ENCODE results near the gene MLPH. TPM values are rescaled to one million over a fixed set of nuclear protein-coding genes. Genes with fewer than 3 reads are reported as not detected.

Gene MLPH
- polyA plus RNA-seq, 1 of the 3 experiments (the other 2 are of a cell fraction): 93.6 TPM

DNA sequence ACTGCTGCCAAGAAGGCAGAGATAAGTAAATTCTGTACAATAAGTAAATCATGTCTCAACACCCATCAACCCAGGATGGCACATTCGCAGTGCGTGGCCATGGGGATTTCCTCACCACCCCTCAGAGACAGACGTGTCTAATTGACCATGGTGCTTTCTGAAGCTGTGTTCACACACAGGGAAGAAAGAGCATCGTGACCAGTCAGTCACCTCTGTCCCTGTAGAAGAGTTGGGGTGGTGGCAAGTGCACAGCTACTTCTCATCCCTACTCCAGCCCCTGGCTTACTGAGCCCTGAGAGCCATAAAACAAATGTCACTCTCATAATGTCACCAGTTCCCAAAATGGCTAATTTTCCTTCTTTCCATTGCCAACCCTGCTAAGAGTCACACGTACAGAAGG is 31.3 kb upstream of the MLPH start:
- WGBS (ENCODE audit: low lambda C conversion rate): 91% methylated on average over 5 of the region's 5 CpGs
- CTCF ChIA-PET: interaction anchor here (0.5 to 1.2 kb wide), 3 partner anchors 19 to 534 kb away, joined by 3 read pairs; no protein-coding TSS in a partner anchor
- Histone ChIP-seq H3K9ac (no peak overlapping the region), H3K9me3 (no peaks in the 10 kb centered on the region), H4K20me1 (ENCODE audit: insufficient read depth) (no peaks in the 10 kb centered on the region), H3K4me1 (ENCODE audit: control insufficient read depth in 1 of 2, insufficient read depth in 2 of 2, low read depth in 1 of 2, low read length in 1 of 2) (peaks cover 0 to 20% of the 10 kb centered on the region in 2 experiments; a peak in 1 of 4 replicates), H3K4me2 (no peak overlapping the region), H3K79me2 (ENCODE audit: insufficient read depth) (no peaks in the 10 kb centered on the region), H3K9me2 (no peaks in the 10 kb centered on the region), H3K27me3 (ENCODE audit: insufficient read depth) (no peaks in the 10 kb centered on the region), H3K4me3 (ENCODE audit: low read depth in 2 of 2, low read length in 1 of 2) (no peak overlapping the region), H2AFZ (ENCODE audit: low read depth) (no peak overlapping the region), H3K36me3 (replicated peaks in 1 of 2; ENCODE audit: control insufficient read depth in 1 of 2, insufficient read depth in 2 of 2, low read length in 1 of 2) (no peaks in the 10 kb centered on the region), H3K27ac (ENCODE audit: low read depth in 2 of 2, low read length in 1 of 2) (peak overlapping the region in 1 of 2 experiments; percentile 41; a peak in 1 of 4 replicates), H3F3A (replicated peaks; ENCODE audit: insufficient read depth) (peaks cover 5% of the 10 kb centered on the region)
- POLR2A ChIA-PET: no interaction called here
- no peak for DNase-seq
- TF ChIP-seq CHD2 (IDR thresholded peaks at IDR 0.05; ENCODE audit: low read length, partially characterized antibody) (no peak), MAX (IDR thresholded peaks at IDR 0.05; ENCODE audit: low read depth) (no peak), FOSL2 (IDR thresholded peaks at IDR 0.05; ENCODE audit: borderline replicate concordance, low read depth) (no peak), RCOR1 (IDR thresholded peaks at IDR 0.05; ENCODE audit: low read length) (no peak)

- H3K27me3 ChIP-seq (ENCODE audit: insufficient read depth): no peaks in the 10 kb centered on the region
- TF ChIP-seq TEAD4 (IDR thresholded peaks at IDR 0.05; ENCODE audit: borderline replicate concordance, insufficient read depth) (no peak), MEF2A (IDR thresholded peaks at IDR 0.05; ENCODE audit: borderline replicate concordance, low read depth) (peak; percentile 58; the same call in 1 of the 2 replicates), RCOR1 (IDR thresholded peaks at IDR 0.05; ENCODE audit: low read length) (no peak)
- no peak overlapping the region for H3K4me2 ChIP-seq
- no peak overlapping the region for H2AFZ ChIP-seq (ENCODE audit: low read depth)
- H3K36me3 ChIP-seq (replicated peaks in 1 of 2; ENCODE audit: control insufficient read depth in 1 of 2, insufficient read depth in 2 of 2, low read length in 1 of 2): no peaks in the 10 kb centered on the region
- DNase-seq: no peak
- ChIA-PET CTCF (interaction anchor here (0.5 to 1.2 kb wide), 3 partner anchors 19 to 534 kb away, joined by 3 read pairs; no protein-coding TSS in a partner anchor), POLR2A (no interaction called here)
- peak overlapping the region in 1 of 2 experiments; percentile 41; a peak in 2 of 4 replicates for H3K27ac ChIP-seq (ENCODE audit: low read depth in 2 of 2, low read length in 1 of 2)
- H3K4me1 ChIP-seq (ENCODE audit: control insufficient read depth in 1 of 2, insufficient read depth in 2 of 2, low read depth in 1 of 2, low read length in 1 of 2): peaks cover 0 to 16% of the 10 kb centered on the region in 2 experiments; a peak in 1 of 4 replicates
- H3K9ac ChIP-seq: no peak overlapping the region
- no peak overlapping the region for H3K4me3 ChIP-seq (ENCODE audit: low read depth in 2 of 2, low read length in 1 of 2)
- H3K9me2 ChIP-seq: no peaks in the 10 kb centered on the region
- no peaks in the 10 kb centered on the region for H3K9me3 ChIP-seq
- no peaks in the 10 kb centered on the region for H3K79me2 ChIP-seq (ENCODE audit: insufficient read depth)
- H3F3A ChIP-seq (replicated peaks; ENCODE audit: insufficient read depth): peaks cover 5% of the 10 kb centered on the region
- no peaks in the 10 kb centered on the region for H4K20me1 ChIP-seq (ENCODE audit: insufficient read depth)
- 83% methylated on average over 8 of the region's 11 CpGs for WGBS (ENCODE audit: low lambda C conversion rate)
Observed at GRCh38 chr2:237456200-237456843, 30.7 kb upstream of the MLPH start.

DNA sequence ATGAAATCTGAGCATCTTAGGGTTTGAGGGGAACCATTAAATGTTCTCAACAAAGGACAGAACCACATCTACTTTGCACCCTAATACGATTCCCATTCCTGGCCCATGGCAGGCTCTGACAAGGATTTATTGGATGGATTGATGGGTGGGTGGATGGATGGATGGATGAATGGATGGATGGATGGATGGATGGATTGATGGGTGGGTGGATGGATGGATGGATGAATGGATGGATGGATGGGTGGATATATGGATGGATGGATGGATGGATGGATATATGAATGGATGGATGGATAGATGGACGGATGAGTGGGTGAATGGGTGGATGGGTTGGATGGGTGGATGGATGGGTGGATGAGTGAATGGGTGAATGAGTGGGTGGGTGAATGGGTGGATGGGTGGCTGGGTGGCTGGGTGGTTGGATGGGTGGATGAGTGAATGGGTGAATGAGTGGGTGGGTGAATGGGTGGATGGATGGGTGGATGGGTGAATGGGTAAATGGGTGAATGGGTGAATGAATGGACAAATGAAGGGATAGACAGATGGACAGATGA is 29.6 kb upstream of the MLPH start:
- 74% methylated on average over 2 of the region's 2 CpGs for whole genome bisulfite sequencing (ENCODE audit: low lambda C conversion rate)
- Histone ChIP-seq H3K9me2 (no peaks in the 10 kb centered on the region), H3K4me1 (ENCODE audit: control insufficient read depth in 1 of 2, insufficient read depth in 2 of 2, low read depth in 1 of 2, low read length in 1 of 2) (peaks cover 0 to 4% of the 10 kb centered on the region in 2 experiments; a peak in 1 of 4 replicates), H2AFZ (ENCODE audit: low read depth) (no peak overlapping the region), H3K36me3 (replicated peaks in 1 of 2; ENCODE audit: control insufficient read depth in 1 of 2, insufficient read depth in 2 of 2, low read length in 1 of 2) (no peaks in the 10 kb centered on the region), H3F3A (replicated peaks; ENCODE audit: insufficient read depth) (peaks cover 5% of the 10 kb centered on the region), H3K27me3 (ENCODE audit: insufficient read depth) (no peaks in the 10 kb centered on the region), H3K4me2 (no peak overlapping the region), H3K9me3 (no peaks in the 10 kb centered on the region), H3K79me2 (ENCODE audit: insufficient read depth) (no peaks in the 10 kb centered on the region), H3K27ac (ENCODE audit: low read depth in 2 of 2, low read length in 1 of 2) (peak overlapping the region in 1 of 2 experiments; percentile 41; a peak in 1 of 4 replicates), H3K4me3 (ENCODE audit: low read depth in 2 of 2, low read length in 1 of 2) (no peak overlapping the region), H4K20me1 (ENCODE audit: insufficient read depth) (no peaks in the 10 kb centered on the region), H3K9ac (no peak overlapping the region)
- POLR2A ChIA-PET: no interaction called here
- DNase-seq: no peak
- CTCF ChIA-PET: interaction anchor here (1.1 kb wide), 1 partner anchor 36 kb away, joined by 4 read pairs; no protein-coding TSS in a partner anchor
- no peak for TF ChIP-seq YY1 (IDR thresholded peaks at IDR 0.05; ENCODE audit: low read depth)
- TF ChIP-seq FOXJ3 (CRISPR knock-in tag; IDR thresholded peaks at IDR 0.05): no peak
- TF ChIP-seq POLR2AphosphoS5 (IDR thresholded peaks at IDR 0.05; ENCODE audit: low read depth, low read length): no peak
- no peak for TF ChIP-seq EZH2phosphoT487 (IDR thresholded peaks at IDR 0.05; ENCODE audit: borderline replicate concordance, low read depth)
- TF ChIP-seq IRF3 (IDR thresholded peaks at IDR 0.05; ENCODE audit: low read depth, low read length): no peak
- no peak for TF ChIP-seq SMC3 (IDR thresholded peaks at IDR 0.05; ENCODE audit: low read depth, low read length)
- no peak for TF ChIP-seq RCOR1 (IDR thresholded peaks at IDR 0.05; ENCODE audit: low read length)
- TF ChIP-seq USF2 (IDR thresholded peaks at IDR 0.05; ENCODE audit: borderline replicate concordance, low read depth, low read length): no peak
- TF ChIP-seq SIN3A (IDR thresholded peaks at IDR 0.05; ENCODE audit: borderline replicate concordance, low read depth, low read length): no peak
- TF ChIP-seq MEF2A (IDR thresholded peaks at IDR 0.05; ENCODE audit: borderline replicate concordance, low read depth): no peak
- no peak for TF ChIP-seq RFX5 (IDR thresholded peaks at IDR 0.05; ENCODE audit: low read length)
- TF ChIP-seq TEAD4 (IDR thresholded peaks at IDR 0.05; ENCODE audit: borderline replicate concordance, insufficient read depth): no peak
- TF ChIP-seq CHD2 (IDR thresholded peaks at IDR 0.05; ENCODE audit: low read length, partially characterized antibody): no peak
- no peak for TF ChIP-seq NRF1 (IDR thresholded peaks at IDR 0.05; ENCODE audit: low read depth, low read length)
- TF ChIP-seq RXRA (IDR thresholded peaks at IDR 0.05; ENCODE audit: borderline replicate concordance, low read depth): no peak
